ENCODE data around the gene CDH19.
"Not testable (repeated sequence)": the region's sequence is repeated elsewhere in the genome, so short reads cannot be mapped to it uniquely, and the experiment has no call there.

CDH19 gene

GRCh38 chr18:66495844-66496243, 108.0 kb downstream of the CDH19 start:
- no peak overlapping the region for H3K27ac ChIP-seq (ENCODE audit: low read depth, low read length)
- H4K8ac ChIP-seq (ENCODE audit: low read depth, low read length), result no peak overlapping the region
- no peaks in the 10 kb centered on the region for H3K79me2 ChIP-seq (ENCODE audit: control insufficient read depth, insufficient read depth, low read length)
- H3K27me3 ChIP-seq (ENCODE audit: insufficient read depth, low read length, poor library complexity), result no peaks in the 10 kb centered on the region
- no peaks in the 10 kb centered on the region for H3K36me3 ChIP-seq (ENCODE audit: control insufficient read depth, insufficient read depth, low read length)
- H2BK15ac ChIP-seq (replicated peaks; ENCODE audit: low read depth), result no peak overlapping the region
- H3K4me2 ChIP-seq (ENCODE audit: low read length), result no peak overlapping the region
- no peak overlapping the region for H3K18ac ChIP-seq (ENCODE audit: low read length)
- no peaks in the 10 kb centered on the region for H3K4me1 ChIP-seq (ENCODE audit: control insufficient read depth, low read depth, low read length)
- no peak overlapping the region for H3K56ac ChIP-seq (ENCODE audit: low read length)
- no peak overlapping the region for H4K5ac ChIP-seq (ENCODE audit: low read length)
- no peak overlapping the region for H3K23ac ChIP-seq (ENCODE audit: low read length)
- H3K4ac ChIP-seq (ENCODE audit: low read depth, low read length), result no peak overlapping the region
- H3K4me3 ChIP-seq (ENCODE audit: low read length), result no peak overlapping the region
- no peak overlapping the region for H2BK5ac ChIP-seq (ENCODE audit: low read length)
- H2AK5ac ChIP-seq (ENCODE audit: low read length), result no peak overlapping the region
- no peak overlapping the region for H2BK120ac ChIP-seq (ENCODE audit: low read depth, low read length)
- no peak overlapping the region for H3K9ac ChIP-seq (ENCODE audit: low read length)
- peak; percentile 82 for DNase-seq
- WGBS (ENCODE audit: extremely low coverage, insufficient coverage, low lambda C conversion rate), result no CpG with 5 or more reads among the region's 3 CpGs
- no peaks in the 10 kb centered on the region for H3K79me1 ChIP-seq (ENCODE audit: low read length)

GRCh38 chr18:66473882-66474281, 130.0 kb downstream of the CDH19 start:
- no peak overlapping the region for H3K18ac ChIP-seq (ENCODE audit: low read length)
- H3K9ac ChIP-seq (ENCODE audit: low read length), result no peak overlapping the region
- H3K36me3 ChIP-seq (ENCODE audit: control insufficient read depth, insufficient read depth, low read length), result no peaks in the 10 kb centered on the region
- no peak for DNase-seq
- no peak overlapping the region for H2BK15ac ChIP-seq (replicated peaks; ENCODE audit: low read depth)
- H3K4me2 ChIP-seq (ENCODE audit: low read length), result no peak overlapping the region
- H3K56ac ChIP-seq (ENCODE audit: low read length), result no peak overlapping the region
- H3K79me1 ChIP-seq (ENCODE audit: low read length), result no peaks in the 10 kb centered on the region
- H3K4me1 ChIP-seq (ENCODE audit: control insufficient read depth, low read depth, low read length), result no peaks in the 10 kb centered on the region
- H4K5ac ChIP-seq (ENCODE audit: low read length), result no peak overlapping the region
- no peak overlapping the region for H3K4me3 ChIP-seq (ENCODE audit: low read length)
- H4K8ac ChIP-seq (ENCODE audit: low read depth, low read length), result no peak overlapping the region
- no peaks in the 10 kb centered on the region for H3K27me3 ChIP-seq (ENCODE audit: insufficient read depth, low read length, poor library complexity)
- H2BK120ac ChIP-seq (ENCODE audit: low read depth, low read length), result no peak overlapping the region
- H3K79me2 ChIP-seq (ENCODE audit: control insufficient read depth, insufficient read depth, low read length), result no peaks in the 10 kb centered on the region
- no peak overlapping the region for H3K23ac ChIP-seq (ENCODE audit: low read length)
- H2BK5ac ChIP-seq (ENCODE audit: low read length), result no peak overlapping the region
- WGBS (ENCODE audit: extremely low coverage, insufficient coverage, low lambda C conversion rate), result no CpG with 5 or more reads among the region's 3 CpGs
- no peak overlapping the region for H2AK5ac ChIP-seq (ENCODE audit: low read length)
- H3K4ac ChIP-seq (ENCODE audit: low read depth, low read length), result no peak overlapping the region
- H3K27ac ChIP-seq (ENCODE audit: low read depth, low read length), result no peak overlapping the region

GRCh38 chr18:66466184-66466583, 137.7 kb downstream of the CDH19 start:
- not testable (repeated sequence) for H3K27ac ChIP-seq (ENCODE audit: low read depth, low read length); H3K56ac ChIP-seq (ENCODE audit: low read length); H2AK5ac ChIP-seq (ENCODE audit: low read length); H3K18ac ChIP-seq (ENCODE audit: low read length); H3K4me3 ChIP-seq (ENCODE audit: low read length); H3K36me3 ChIP-seq (ENCODE audit: control insufficient read depth, insufficient read depth, low read length); H4K8ac ChIP-seq (ENCODE audit: low read depth, low read length); H3K4me2 ChIP-seq (ENCODE audit: low read length); H3K79me1 ChIP-seq (ENCODE audit: low read length); H2BK15ac ChIP-seq (replicated peaks; ENCODE audit: low read depth); H3K4ac ChIP-seq (ENCODE audit: low read depth, low read length); H3K9ac ChIP-seq (ENCODE audit: low read length); H2BK5ac ChIP-seq (ENCODE audit: low read length); H3K23ac ChIP-seq (ENCODE audit: low read length); H2BK120ac ChIP-seq (ENCODE audit: low read depth, low read length); H3K4me1 ChIP-seq (ENCODE audit: control insufficient read depth, low read depth, low read length); DNase-seq; H3K79me2 ChIP-seq (ENCODE audit: control insufficient read depth, insufficient read depth, low read length); H4K5ac ChIP-seq (ENCODE audit: low read length); H3K27me3 ChIP-seq (ENCODE audit: insufficient read depth, low read length, poor library complexity)
- no CpG with 5 or more reads among the region's 5 CpGs for WGBS (ENCODE audit: extremely low coverage, insufficient coverage, low lambda C conversion rate)

GRCh38 chr18:66461344-66461743, 142.5 kb downstream of the CDH19 start:
- no peaks in the 10 kb centered on the region for H3K79me1 ChIP-seq (ENCODE audit: low read length)
- DNase-seq, result no peak
- H2BK5ac ChIP-seq (ENCODE audit: low read length), result no peak overlapping the region
- H3K36me3 ChIP-seq (ENCODE audit: control insufficient read depth, insufficient read depth, low read length), result no peaks in the 10 kb centered on the region
- no peak overlapping the region for H2AK5ac ChIP-seq (ENCODE audit: low read length)
- H2BK15ac ChIP-seq (replicated peaks; ENCODE audit: low read depth), result no peak overlapping the region
- H3K27me3 ChIP-seq (ENCODE audit: insufficient read depth, low read length, poor library complexity), result no peaks in the 10 kb centered on the region
- H3K27ac ChIP-seq (ENCODE audit: low read depth, low read length), result no peak overlapping the region
- no peak overlapping the region for H3K4me3 ChIP-seq (ENCODE audit: low read length)
- no peak overlapping the region for H3K56ac ChIP-seq (ENCODE audit: low read length)
- H4K5ac ChIP-seq (ENCODE audit: low read length), result no peak overlapping the region
- H3K4ac ChIP-seq (ENCODE audit: low read depth, low read length), result no peak overlapping the region
- H2BK120ac ChIP-seq (ENCODE audit: low read depth, low read length), result no peak overlapping the region
- H3K23ac ChIP-seq (ENCODE audit: low read length), result no peak overlapping the region
- 100% methylated on average over 1 of the region's 3 CpGs for WGBS (ENCODE audit: extremely low coverage, insufficient coverage, low lambda C conversion rate)
- no peak overlapping the region for H4K8ac ChIP-seq (ENCODE audit: low read depth, low read length)
- H3K4me2 ChIP-seq (ENCODE audit: low read length), result no peak overlapping the region
- H3K79me2 ChIP-seq (ENCODE audit: control insufficient read depth, insufficient read depth, low read length), result no peaks in the 10 kb centered on the region
- no peak overlapping the region for H3K18ac ChIP-seq (ENCODE audit: low read length)
- H3K9ac ChIP-seq (ENCODE audit: low read length), result no peak overlapping the region
- H3K4me1 ChIP-seq (ENCODE audit: control insufficient read depth, low read depth, low read length), result no peaks in the 10 kb centered on the region

- no peak overlapping the region for H3K23ac ChIP-seq (ENCODE audit: low read length)
- no peaks in the 10 kb centered on the region for H3K79me1 ChIP-seq (ENCODE audit: low read length)
- H3K4me2 ChIP-seq (ENCODE audit: low read length), result no peak overlapping the region
- H3K4me1 ChIP-seq (ENCODE audit: control insufficient read depth, low read depth, low read length), result no peaks in the 10 kb centered on the region
- no peak overlapping the region for H3K4ac ChIP-seq (ENCODE audit: low read depth, low read length)
- no peak overlapping the region for H2BK120ac ChIP-seq (ENCODE audit: low read depth, low read length)
- no peaks in the 10 kb centered on the region for H3K36me3 ChIP-seq (ENCODE audit: control insufficient read depth, insufficient read depth, low read length)
- H3K27ac ChIP-seq (ENCODE audit: low read depth, low read length), result no peak overlapping the region
- H3K9ac ChIP-seq (ENCODE audit: low read length), result no peak overlapping the region
- no peak overlapping the region for H3K4me3 ChIP-seq (ENCODE audit: low read length)
- no peaks in the 10 kb centered on the region for H3K79me2 ChIP-seq (ENCODE audit: control insufficient read depth, insufficient read depth, low read length)
- no peak overlapping the region for H3K18ac ChIP-seq (ENCODE audit: low read length)
- H2BK15ac ChIP-seq (replicated peaks; ENCODE audit: low read depth), result no peak overlapping the region
- H4K5ac ChIP-seq (ENCODE audit: low read length), result no peak overlapping the region
- H4K8ac ChIP-seq (ENCODE audit: low read depth, low read length), result no peak overlapping the region
- no peaks in the 10 kb centered on the region for H3K27me3 ChIP-seq (ENCODE audit: insufficient read depth, low read length, poor library complexity)
- no peak overlapping the region for H3K56ac ChIP-seq (ENCODE audit: low read length)
- H2BK5ac ChIP-seq (ENCODE audit: low read length), result no peak overlapping the region
- DNase-seq, result peak; percentile 19
- no CpG with 5 or more reads among the region's 1 CpG for WGBS (ENCODE audit: extremely low coverage, insufficient coverage, low lambda C conversion rate)
- H2AK5ac ChIP-seq (ENCODE audit: low read length), result no peak overlapping the region
Measured at GRCh38 chr18:66457245-66457644, 146.6 kb downstream of the CDH19 start.
